Fibroblast of lung (primary cell): ENCODE data around the gene TMEM269. TPM values are rescaled to one million over a fixed set of nuclear protein-coding genes. Genes with fewer than 3 reads are reported as not detected.

Experiments used
- DNase-seq, 2 donors: peaks; one replicate each; pipeline versions ENCODE4 v3.0.0 to v3.0.0-alpha.2; 2010; ENCODE audit warnings: low read depth in 2 of 2
- H2AFZ ChIP-seq: 2 replicates; pipeline ENCODE4 v1.5.1; 2012; ENCODE audit warnings: low read length, control low read depth, inconsistent platforms
- H3K27ac ChIP-seq: 2 replicates; pipeline ENCODE4 v1.5.1; 2011; ENCODE audit warnings: low read length, control low read depth; ENCODE audit not compliant: insufficient read depth
- H3K27me3 ChIP-seq: 2 replicates; pipeline ENCODE4 v1.5.1; 2011; ENCODE audit warnings: mild to moderate bottlenecking, low read length; ENCODE audit not compliant: control insufficient read depth, insufficient read depth
- H3K36me3 ChIP-seq: 2 replicates; pipeline ENCODE4 v1.5.1; 2011; ENCODE audit warnings: low read length; ENCODE audit not compliant: control insufficient read depth, insufficient read depth
- H3K4me1 ChIP-seq: 2 replicates; pipeline ENCODE4 v1.5.1; 2011; ENCODE audit warnings: low read length; ENCODE audit not compliant: control insufficient read depth, insufficient read depth; ENCODE audit errors: extremely low read depth
- H3K4me2 ChIP-seq: 2 replicates; pipeline ENCODE4 v1.5.1; 2011; ENCODE audit warnings: low read length, control low read depth; ENCODE audit not compliant: insufficient read depth; ENCODE audit errors: extremely low read depth
- H3K4me3 ChIP-seq, 4 experiments: fragments of 200-600 bp in 1 of 4; sonication (generic) in 1 of 4; replicated peaks in 1 of 4; 2 replicates each; pipeline ENCODE4 v1.5.1; 2011 to 2016; ENCODE audit warnings: low read length in 4 of 4, low read depth in 3 of 4, mild to moderate bottlenecking in 3 of 4, control low read depth in 2 of 4, inconsistent platforms in 1 of 4, mixed read lengths in 1 of 4; ENCODE audit not compliant: insufficient read depth in 1 of 4; ENCODE audit errors: control extremely low read depth in 1 of 4
- H3K79me2 ChIP-seq: 2 replicates; pipeline ENCODE4 v1.5.1; 2012; ENCODE audit warnings: mild to moderate bottlenecking, low read length, inconsistent platforms; ENCODE audit not compliant: control insufficient read depth, insufficient read depth
- H3K9ac ChIP-seq: 2 replicates; pipeline ENCODE4 v1.5.1; 2011; ENCODE audit warnings: mild to moderate bottlenecking, low read length, control low read depth; ENCODE audit not compliant: insufficient read depth
- H3K9me3 ChIP-seq: 2 replicates; pipeline ENCODE4 v1.5.1; 2012; ENCODE audit warnings: low read depth, low read length; ENCODE audit not compliant: control insufficient read depth, insufficient read depth
- H4K20me1 ChIP-seq: 2 replicates; pipeline ENCODE4 v1.5.1; 2011; ENCODE audit warnings: low read length; ENCODE audit not compliant: control insufficient read depth, insufficient read depth; ENCODE audit errors: extremely low read depth
- CTCF ChIP-seq, 2 donors: IDR thresholded peaks in 1 of 2; conservative IDR thresholded peaks in 1 of 2; 1 replicate in 1 of 2; 2 replicates in 1 of 2; pipeline ENCODE4 v1.5.1; 2011 to 2012; ENCODE audit warnings: low read length in 2 of 2, control low read depth in 1 of 2, inconsistent platforms in 1 of 2, low read depth in 1 of 2, mild to moderate bottlenecking in 1 of 2
- EZH2 ChIP-seq: IDR thresholded peaks from 2 replicates; pipeline ENCODE4 v1.5.1; 2012; ENCODE audit warnings: low read length, control low read depth, mild to moderate bottlenecking; ENCODE audit errors: missing control alignments
- polyA plus RNA-seq, 2 donors: library from polyadenylated mRNA; depleted of rRNA in 1 of 2; stranded (reverse) in 1 of 2; unstranded in 1 of 2; fragments of >200 nt; gene quantifications; 2 replicates each; pipeline ENCODE4 v1.2.1, GENCODE V29; 2011 to 2012; ENCODE audit warnings: missing spikeins in 1 of 2
- total RNA-seq: library from RNA; depleted of rRNA; stranded (reverse); fragments of >200 nt; gene quantifications from 2 replicates; pipeline ENCODE4 v1.2.1, GENCODE V29; 2014

TMEM269 gene
- total and polyA plus RNA-seq, 2 donors (not counting 1 experiment from before 2014, with no cell fraction given), result 0.10 to 0.17 TPM

- Histone ChIP-seq H3K9me3 (no peaks in the 10 kb centered on the region), H3K4me1 (peaks cover 2% of the 10 kb centered on the region), H3K79me2 (peaks cover 2% of the 10 kb centered on the region), H3K4me2 (peak overlapping the region; percentile 98), H3K27ac (peak overlapping the region; percentile 76), H2AFZ (peak overlapping the region; percentile 88), H4K20me1 (no peaks in the 10 kb centered on the region), H3K4me3 (peak overlapping the region; percentile 59 to 79 (median 66)), H3K36me3 (no peaks in the 10 kb centered on the region), H3K27me3 (no peaks in the 10 kb centered on the region), H3K9ac (peak overlapping the region; percentile 38)
- DNase-seq, result peak; percentile 7 to 11
- TF ChIP-seq CTCF (conservative IDR thresholded peaks at IDR 0.05 in 1 of 2, IDR thresholded peaks at IDR 0.05 in 1 of 2; ENCODE audit: low read depth in 1 of 2, low read length in 2 of 2) (no peak), EZH2 (no peak)
Observed at GRCh38 chr1:42815941-42816584, 31.3 kb downstream of the TMEM269 start.

- Histone ChIP-seq H3K9ac (peak within 1 kb of the TSS; percentile 88), H3K9me3 (no peaks in the 10 kb centered on the region), H3K79me2 (peaks cover 2% of the 10 kb centered on the region), H3K27me3 (no peaks in the 10 kb centered on the region), H4K20me1 (no peaks in the 10 kb centered on the region), H3K4me1 (peaks cover 2% of the 10 kb centered on the region), H3K4me3 (peak within 1 kb of the TSS; percentile 61 to 79 (median 74)), H2AFZ (peak within 1 kb of the TSS; percentile 88), H3K27ac (peak within 1 kb of the TSS; percentile 76), H3K36me3 (no peaks in the 10 kb centered on the region), H3K4me2 (peak within 1 kb of the TSS; percentile 98)
- peak; percentile 72 to 85 for DNase-seq
- TF ChIP-seq EZH2, result no peak
Observed at GRCh38 chr1:42816585-42817439, 32.0 kb downstream of the TMEM269 start, which contains the start of the genes ERMAP and SVBP. ERMAP (plus strand) TSS chr1:42817122; CDS start chr1:42830449, 13,327 bp downstream. SVBP (minus strand) TSS chr1:42817397; CDS start chr1:42816544, 853 bp downstream.

GRCh38 chr1:42817440-42817767 lies 32.6 kb downstream of the TMEM269 start:
- Histone ChIP-seq H4K20me1 (no peaks in the 10 kb centered on the region), H3K27me3 (no peaks in the 10 kb centered on the region), H3K36me3 (no peaks in the 10 kb centered on the region), H3K27ac (no peak overlapping the region), H3K4me1 (peaks cover 2% of the 10 kb centered on the region), H3K4me2 (peak overlapping the region; percentile 73), H3K4me3 (peak overlapping the region; percentile 47 to 79 (median 64)), H2AFZ (peak overlapping the region; percentile 19), H3K79me2 (peaks cover 2% of the 10 kb centered on the region), H3K9ac (no peak overlapping the region), H3K9me3 (no peaks in the 10 kb centered on the region)
- TF ChIP-seq EZH2, result no peak
- no peak for TF ChIP-seq CTCF (conservative IDR thresholded peaks at IDR 0.05 in 1 of 2, IDR thresholded peaks at IDR 0.05 in 1 of 2; ENCODE audit: low read depth in 1 of 2, low read length in 2 of 2)
- no peak for DNase-seq
